MM.1S (cell line): Measurements from ENCODE around the gene ZCWPW1.
A peak's percentile ranks its signal among the peaks of the same experiment; 100 is the strongest.
"Not testable (repeated sequence)": the region's sequence is repeated elsewhere in the genome, so short reads cannot be mapped to it uniquely, and the experiment has no call there.

Source experiments
- DNase-seq: peaks from one replicate; pipeline ENCODE4 v3.0.0-alpha.2; 2015
- H2AFZ ChIP-seq: fragments of 300-600 bp; sonication (generic); 2 replicates; pipeline ENCODE4 v1.6.0; 2016; ENCODE audit warnings: antibody characterized with exemption, low read length
- H3F3A ChIP-seq: fragments of 300-600 bp; sonication (generic); 2 replicates; pipeline ENCODE4 v1.6.1; 2016; ENCODE audit warnings: mild to moderate bottlenecking, antibody characterized with exemption, low read length, moderate library complexity, mixed read lengths; ENCODE audit not compliant: insufficient read depth
- H3K27ac ChIP-seq: fragments of 300-600 bp; sonication (generic); 2 replicates; pipeline ENCODE4 v1.5.1; 2016; ENCODE audit warnings: mild to moderate bottlenecking, low read length
- H3K27me3 ChIP-seq: fragments of 300-600 bp; sonication (generic); replicated peaks from 2 replicates; pipeline ENCODE4 v1.6.0; 2016; ENCODE audit warnings: low read length; ENCODE audit not compliant: insufficient read depth
- H3K36me3 ChIP-seq: fragments of 300-600 bp; sonication (generic); replicated peaks from 2 replicates; pipeline ENCODE4 v1.6.1; 2016; ENCODE audit warnings: mild to moderate bottlenecking, low read length, mixed read lengths; ENCODE audit not compliant: insufficient read depth
- H3K4me1 ChIP-seq: fragments of 300-600 bp; sonication (generic); 2 replicates; pipeline ENCODE4 v1.6.1; 2016; ENCODE audit warnings: low read length, mixed read lengths
- H3K4me2 ChIP-seq: fragments of 300-600 bp; sonication (generic); 2 replicates; pipeline ENCODE4 v1.6.0; 2016; ENCODE audit warnings: low read depth, low read length
- H3K4me3 ChIP-seq: fragments of 300-600 bp; sonication (generic); 2 replicates; pipeline ENCODE4 v1.5.1; 2016; ENCODE audit warnings: low read length, mixed read lengths
- H3K79me2 ChIP-seq: fragments of 300-600 bp; sonication (generic); 2 replicates; pipeline ENCODE4 v1.6.1; 2016; ENCODE audit warnings: mixed run types, low read length, mixed read lengths
- H3K9ac ChIP-seq: fragments of 300-600 bp; sonication (generic); 2 replicates; pipeline ENCODE4 v1.6.1; 2016; ENCODE audit warnings: low read length, mixed read lengths
- H3K9me2 ChIP-seq: fragments of 300-600 bp; sonication (generic); replicated peaks from 2 replicates; pipeline ENCODE4 v1.6.1; 2016; ENCODE audit warnings: mild to moderate bottlenecking, low read length, mixed read lengths; ENCODE audit not compliant: insufficient read depth
- H3K9me3 ChIP-seq: fragments of 300-600 bp; sonication (generic); replicated peaks from 2 replicates; pipeline ENCODE4 v1.6.1; 2016; ENCODE audit warnings: mild to moderate bottlenecking, low read length, mixed read lengths; ENCODE audit not compliant: insufficient read depth
- H4K20me1 ChIP-seq: fragments of 300-600 bp; sonication (generic); 2 replicates; pipeline ENCODE4 v1.6.1; 2016; ENCODE audit warnings: mild to moderate bottlenecking, low read length, moderate library complexity, mixed read lengths; ENCODE audit not compliant: insufficient read depth
- EZH2 ChIP-seq: fragments of 300-600 bp; sonication (generic); optimal IDR thresholded peaks from 2 replicates; pipeline ENCODE3; 2017; ENCODE audit warnings: low read depth, mild to moderate bottlenecking, antibody characterized with exemption, low read length, mixed read lengths
- EZH2phosphoT487 ChIP-seq: fragments of 300-600 bp; sonication (generic); IDR thresholded peaks from 2 replicates; pipeline ENCODE4 v1.6.1; 2018; ENCODE audit warnings: antibody characterized with exemption, low read length
- TF ChIP-seq, protein P1 (sequence below): fragments of 300-600 bp; sonication (generic); IDR thresholded peaks from 2 replicates; pipeline ENCODE4 v1.5.1; 2016; ENCODE audit warnings: antibody characterized with exemption, low read length, mixed read lengths

ZCWPW1 gene

GRCh38 chr7:100367676-100368613, 60.6 kb downstream of the ZCWPW1 start:
- Histone ChIP-seq H3K4me2 (no peak overlapping the region), H3K4me3 (no peak overlapping the region), H3K9ac (no peak overlapping the region), H3K27ac (peak overlapping the region; percentile 88; the same call in 1 of the 2 replicates), H3K9me3 (no peaks in the 10 kb centered on the region), H2AFZ (no peak overlapping the region), H3K4me1 (peaks cover 36% of the 10 kb centered on the region), H3K9me2 (no peaks in the 10 kb centered on the region), H3K36me3 (no peaks in the 10 kb centered on the region), H3F3A (peaks cover 56% of the 10 kb centered on the region), H3K27me3 (no peaks in the 10 kb centered on the region), H3K79me2 (0 out of 2 replicates have a peak, but pooled peaks cover 4% of the 10 kb centered on the region), H4K20me1 (no peaks in the 10 kb centered on the region)
- DNase-seq: no peak
- TF ChIP-seq EZH2 (no peak), EZH2phosphoT487 (no peak)
- TF ChIP-seq, protein P1, sequence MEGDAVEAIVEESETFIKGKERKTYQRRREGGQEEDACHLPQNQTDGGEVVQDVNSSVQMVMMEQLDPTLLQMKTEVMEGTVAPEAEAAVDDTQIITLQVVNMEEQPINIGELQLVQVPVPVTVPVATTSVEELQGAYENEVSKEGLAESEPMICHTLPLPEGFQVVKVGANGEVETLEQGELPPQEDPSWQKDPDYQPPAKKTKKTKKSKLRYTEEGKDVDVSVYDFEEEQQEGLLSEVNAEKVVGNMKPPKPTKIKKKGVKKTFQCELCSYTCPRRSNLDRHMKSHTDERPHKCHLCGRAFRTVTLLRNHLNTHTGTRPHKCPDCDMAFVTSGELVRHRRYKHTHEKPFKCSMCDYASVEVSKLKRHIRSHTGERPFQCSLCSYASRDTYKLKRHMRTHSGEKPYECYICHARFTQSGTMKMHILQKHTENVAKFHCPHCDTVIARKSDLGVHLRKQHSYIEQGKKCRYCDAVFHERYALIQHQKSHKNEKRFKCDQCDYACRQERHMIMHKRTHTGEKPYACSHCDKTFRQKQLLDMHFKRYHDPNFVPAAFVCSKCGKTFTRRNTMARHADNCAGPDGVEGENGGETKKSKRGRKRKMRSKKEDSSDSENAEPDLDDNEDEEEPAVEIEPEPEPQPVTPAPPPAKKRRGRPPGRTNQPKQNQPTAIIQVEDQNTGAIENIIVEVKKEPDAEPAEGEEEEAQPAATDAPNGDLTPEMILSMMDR: no peak

DNA sequence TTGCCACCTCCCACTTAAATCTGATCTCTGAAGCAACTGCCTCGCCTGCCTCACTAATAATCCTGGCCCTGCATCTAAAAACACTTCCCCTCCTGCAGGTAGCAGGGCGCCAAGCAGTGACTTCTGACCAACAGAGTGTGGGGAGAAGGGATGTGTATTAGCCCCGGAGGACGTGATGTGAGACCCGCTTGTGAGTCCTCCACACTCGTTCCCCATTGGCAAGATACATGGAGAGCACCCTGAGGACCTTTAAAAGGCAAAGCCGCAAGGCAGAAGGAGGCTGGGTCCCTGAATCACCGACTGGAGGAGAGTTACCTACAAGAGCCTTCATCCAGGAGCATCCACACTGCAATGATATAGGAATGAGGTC, 61.3 kb downstream of the ZCWPW1 start:
- Histone ChIP-seq H3K9me3 (no peaks in the 10 kb centered on the region), H3K36me3 (no peaks in the 10 kb centered on the region), H3K9ac (no peak overlapping the region), H3K27me3 (no peaks in the 10 kb centered on the region), H3K27ac (no peak overlapping the region), H3K4me3 (no peak overlapping the region), H3F3A (peaks cover 56% of the 10 kb centered on the region), H3K79me2 (0 out of 2 replicates have a peak, but pooled peaks cover 4% of the 10 kb centered on the region), H3K4me1 (peaks cover 36% of the 10 kb centered on the region), H4K20me1 (no peaks in the 10 kb centered on the region), H2AFZ (no peak overlapping the region), H3K4me2 (no peak overlapping the region), H3K9me2 (no peaks in the 10 kb centered on the region)
- DNase-seq: no peak
- TF ChIP-seq, protein P1: no peak
- TF ChIP-seq EZH2phosphoT487 (no peak), EZH2 (no peak)

- no peak overlapping the region for H2AFZ ChIP-seq
- no peaks in the 10 kb centered on the region for H3K27me3 ChIP-seq
- peaks cover 36% of the 10 kb centered on the region for H3K4me1 ChIP-seq
- H3F3A ChIP-seq: peaks cover 56% of the 10 kb centered on the region
- H3K9me3 ChIP-seq: no peaks in the 10 kb centered on the region
- no peaks in the 10 kb centered on the region for H4K20me1 ChIP-seq
- peak overlapping the region; percentile 95 for H3K27ac ChIP-seq
- no peaks in the 10 kb centered on the region for H3K9me2 ChIP-seq
- peak overlapping the region; percentile 76 for H3K9ac ChIP-seq
- 0 out of 2 replicates have a peak, but pooled peaks cover 4% of the 10 kb centered on the region for H3K79me2 ChIP-seq
- peak overlapping the region; percentile 0; the same call in 1 of the 2 replicates for H3K4me3 ChIP-seq
- TF ChIP-seq, protein P1: no peak
- H3K36me3 ChIP-seq: no peaks in the 10 kb centered on the region
- peak overlapping the region; percentile 76; the same call in 1 of the 2 replicates for H3K4me2 ChIP-seq
- DNase-seq: no peak
Measured at GRCh38 chr7:100366411-100367250, 61.9 kb downstream of the ZCWPW1 start.

DNA sequence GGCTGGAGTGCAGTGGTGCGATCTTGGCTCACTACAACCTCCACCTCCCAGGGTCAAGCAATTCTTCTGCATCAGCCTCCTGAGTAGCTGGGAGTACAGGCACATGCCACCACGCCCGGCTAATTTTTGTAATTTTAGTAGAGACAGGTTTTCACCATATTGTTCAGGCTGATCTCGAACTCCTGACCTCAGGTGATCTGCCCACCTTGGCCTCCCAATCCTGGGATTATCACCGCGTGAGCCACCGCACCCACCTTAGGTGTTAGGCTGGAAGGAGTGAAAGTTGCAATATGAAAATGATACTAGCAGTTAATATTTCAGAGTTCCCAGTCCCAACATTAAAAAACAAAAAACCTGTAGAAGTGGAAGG, 62.5 kb downstream of the ZCWPW1 start:
- Histone ChIP-seq H3K9ac (peak overlapping the region; percentile 76), H3F3A (peaks cover 54% of the 10 kb centered on the region), H3K27ac (peak overlapping the region; percentile 95), H3K4me2 (peak overlapping the region; percentile 76; the same call in 1 of the 2 replicates), H3K4me3 (peak overlapping the region; percentile 0; the same call in 1 of the 2 replicates), H3K4me1 (peaks cover 36% of the 10 kb centered on the region)
- H3K9me3 ChIP-seq, H3K9me2 ChIP-seq, H3K36me3 ChIP-seq, H3K79me2 ChIP-seq, H2AFZ ChIP-seq, DNase-seq, H3K27me3 ChIP-seq, H4K20me1 ChIP-seq: not testable (repeated sequence)
